ENCODE data around the gene METRNL. TPM values are rescaled to one million over a fixed set of nuclear protein-coding genes. Genes with fewer than 3 reads are reported as not detected.

The METRNL gene
- total RNA-seq, 1 experiment from 2014 or later: 33.8 TPM

- Mint-ChIP-seq H3K4me3 (ENCODE audit: unreplicated experiment) (peak overlapping the region; percentile 65), H3K27me3 (ENCODE audit: insufficient read depth, unreplicated experiment) (no peaks in the 10 kb centered on the region), H3K4me1 (ENCODE audit: low read depth, unreplicated experiment) (no peaks in the 10 kb centered on the region), H3K9me3 (ENCODE audit: unreplicated experiment) (no peaks in the 10 kb centered on the region), H3K27ac (ENCODE audit: unreplicated experiment) (no peak overlapping the region), H3K36me3 (ENCODE audit: insufficient read depth, unreplicated experiment) (peaks cover 27% of the 10 kb centered on the region)
- Histone ChIP-seq H3K36me3 (ENCODE audit: control insufficient read depth, insufficient read depth, low read length) (no peaks in the 10 kb centered on the region), H3K9me3 (no peaks in the 10 kb centered on the region), H3K4me1 (peaks cover 21% of the 10 kb centered on the region), H3K4me3 (ENCODE audit: low read depth, low read length) (peak overlapping the region; percentile 25; the same call in 1 of the 2 replicates), H3K27me3 (replicated peaks; ENCODE audit: control insufficient read depth, insufficient read depth, low read length) (no peaks in the 10 kb centered on the region)
- intact Hi-C loops (cut with micrococcal nuclease; ENCODE audit: unreplicated experiment): no loop called here
- ChIA-PET POLR2A (no interaction called here), CTCF (no interaction called here)
- no peak for TF ChIP-seq CTCF (IDR thresholded peaks at IDR 0.05; ENCODE audit: insufficient read depth in 1 of 2, low read depth in 1 of 2, low read length in 1 of 2, severe bottlenecking in 1 of 2, unreplicated experiment in 1 of 2)
- DNase-seq: peak; percentile 70 to 81
- no TSS peak for BruUV-seq (replicated peaks)
Observed at GRCh38 chr17:83103200-83103942, 24.0 kb downstream of the METRNL start.

DNA sequence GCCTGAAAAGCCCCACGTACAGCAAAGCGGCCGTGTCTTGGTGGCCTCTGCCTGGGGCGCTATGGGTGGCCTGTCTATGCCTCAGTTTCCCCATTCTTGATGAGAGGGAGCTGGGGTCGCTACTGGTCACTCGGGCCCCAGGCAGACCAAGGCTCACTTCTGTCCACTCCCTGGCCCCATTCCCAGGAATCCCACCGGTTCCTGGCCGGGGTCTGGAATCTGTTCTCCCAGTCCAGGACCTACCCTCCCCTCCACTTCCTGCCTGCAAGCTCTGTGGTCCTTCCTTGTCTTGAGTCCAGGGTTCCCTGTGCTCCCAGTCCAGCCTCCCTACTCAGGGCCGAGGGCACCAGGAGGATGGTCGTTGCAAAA, 24.5 kb downstream of the METRNL start:
- Histone ChIP-seq H3K36me3 (ENCODE audit: control insufficient read depth, insufficient read depth, low read length) (no peaks in the 10 kb centered on the region), H3K9me3 (no peaks in the 10 kb centered on the region), H3K27me3 (replicated peaks; ENCODE audit: control insufficient read depth, insufficient read depth, low read length) (no peaks in the 10 kb centered on the region), H3K4me1 (peaks cover 16% of the 10 kb centered on the region), H3K4me3 (ENCODE audit: low read depth, low read length) (no peak overlapping the region)
- H3K27me3 Mint-ChIP-seq (ENCODE audit: insufficient read depth, unreplicated experiment): no peaks in the 10 kb centered on the region
- no peaks in the 10 kb centered on the region for H3K9me3 Mint-ChIP-seq (ENCODE audit: unreplicated experiment)
- no peak for DNase-seq
- H3K27ac Mint-ChIP-seq (ENCODE audit: unreplicated experiment): no peak overlapping the region
- no TSS peak for BruUV-seq (replicated peaks)
- CTCF ChIA-PET: interaction anchor here (1.0 kb wide), 1 partner anchor 18 kb away, joined by 3 read pairs; no protein-coding TSS in a partner anchor
- POLR2A ChIA-PET: no interaction called here
- H3K4me1 Mint-ChIP-seq (ENCODE audit: low read depth, unreplicated experiment): no peaks in the 10 kb centered on the region
- intact Hi-C loops (cut with micrococcal nuclease; ENCODE audit: unreplicated experiment): no loop called here
- no peak for TF ChIP-seq CTCF (IDR thresholded peaks at IDR 0.05; ENCODE audit: insufficient read depth in 1 of 2, low read depth in 1 of 2, low read length in 1 of 2, severe bottlenecking in 1 of 2, unreplicated experiment in 1 of 2)
- peaks cover 27% of the 10 kb centered on the region for H3K36me3 Mint-ChIP-seq (ENCODE audit: insufficient read depth, unreplicated experiment)
- peak overlapping the region; percentile 65 for H3K4me3 Mint-ChIP-seq (ENCODE audit: unreplicated experiment)

GRCh38 chr17:83104577-83105505, 25.4 kb downstream of the METRNL start:
- Mint-ChIP-seq H3K27me3 (ENCODE audit: insufficient read depth, unreplicated experiment) (no peaks in the 10 kb centered on the region), H3K9me3 (ENCODE audit: unreplicated experiment) (no peaks in the 10 kb centered on the region), H3K36me3 (ENCODE audit: insufficient read depth, unreplicated experiment) (peaks cover 22% of the 10 kb centered on the region), H3K4me3 (ENCODE audit: unreplicated experiment) (peak overlapping the region; percentile 65), H3K27ac (ENCODE audit: unreplicated experiment) (no peak overlapping the region), H3K4me1 (ENCODE audit: low read depth, unreplicated experiment) (no peaks in the 10 kb centered on the region)
- no peak for TF ChIP-seq CTCF (IDR thresholded peaks at IDR 0.05; ENCODE audit: insufficient read depth in 1 of 2, low read depth in 1 of 2, low read length in 1 of 2, severe bottlenecking in 1 of 2, unreplicated experiment in 1 of 2)
- CTCF ChIA-PET: interaction anchor here (1.0 to 1.1 kb wide), 2 partner anchors 19 to 46 kb away, joined by 3 read pairs; no protein-coding TSS in a partner anchor
- BruUV-seq (replicated peaks): no TSS peak
- intact Hi-C loops (cut with micrococcal nuclease; ENCODE audit: unreplicated experiment): no loop called here
- Histone ChIP-seq H3K9me3 (no peaks in the 10 kb centered on the region), H3K4me1 (peaks cover 13% of the 10 kb centered on the region; the same call in 1 of the 2 replicates), H3K4me3 (ENCODE audit: low read depth, low read length) (no peak overlapping the region), H3K36me3 (ENCODE audit: control insufficient read depth, insufficient read depth, low read length) (no peaks in the 10 kb centered on the region), H3K27me3 (replicated peaks; ENCODE audit: control insufficient read depth, insufficient read depth, low read length) (no peaks in the 10 kb centered on the region)
- no peak for DNase-seq
- POLR2A ChIA-PET: no interaction called here

Measured in Caco-2 (cell line).